Spleen (tissue), 11 donors: ENCODE results near the gene ABHD2. TPM values are rescaled to one million over a fixed set of nuclear protein-coding genes. Genes with fewer than 3 reads are reported as not detected.

Experiments used
- DNase-seq: peaks from one replicate; pipeline ENCODE4 v3.0.0-alpha.2; 2020
- H3K27ac ChIP-seq, 8 donors: fragments of 200-600 bp; sonication (generic) in 7 of 8; 1 replicate in 4 of 8; 2 replicates in 4 of 8; pipeline versions ENCODE4 v1.5.0 to v1.8.0; 2016 to 2021; ENCODE audit warnings: inconsistent platforms in 4 of 8, mild to moderate bottlenecking in 4 of 8, moderate library complexity in 1 of 8
- H3K27me3 ChIP-seq, 7 donors: fragments of 200-600 bp; sonication (generic) in 6 of 7; replicated peaks in 1 of 7; 1 replicate in 4 of 7; 2 replicates in 3 of 7; pipeline versions ENCODE4 v1.5.0 to v1.8.0; 2016 to 2021; ENCODE audit warnings: inconsistent platforms in 3 of 7, mild to moderate bottlenecking in 1 of 7
- H3K36me3 ChIP-seq, 6 donors: fragments of 200-600 bp; sonication (generic) in 5 of 6; 1 replicate in 4 of 6; 2 replicates in 2 of 6; pipeline versions ENCODE4 v1.5.0 to v1.8.0; 2016 to 2021; ENCODE audit warnings: inconsistent platforms in 2 of 6
- H3K4me1 ChIP-seq, 6 donors: fragments of 200-600 bp; sonication (generic) in 5 of 6; 1 replicate in 3 of 6; 2 replicates in 3 of 6; pipeline versions ENCODE4 v1.5.0 to v1.8.0; 2016 to 2021; ENCODE audit warnings: inconsistent platforms in 3 of 6
- H3K4me3 ChIP-seq, 8 donors: fragments of 200-600 bp; sonication (generic) in 7 of 8; 1 replicate in 4 of 8; 2 replicates in 4 of 8; pipeline versions ENCODE4 v1.5.0 to v1.8.0; 2016 to 2021; ENCODE audit warnings: inconsistent platforms in 4 of 8, mild to moderate bottlenecking in 4 of 8, moderate library complexity in 2 of 8
- H3K9me3 ChIP-seq, 8 donors: fragments of 200-600 bp; sonication (generic) in 7 of 8; 1 replicate in 4 of 8; 2 replicates in 4 of 8; pipeline versions ENCODE4 v1.5.0 to v1.8.0; 2016 to 2021; ENCODE audit warnings: inconsistent platforms in 4 of 8
- POLR2A ChIP-seq, 3 donors: fragments of 450-650 bp; IDR thresholded peaks; one replicate each; pipeline ENCODE4 v1.5.1; 2017; ENCODE audit warnings: antibody characterized with exemption in 3 of 3, mild to moderate bottlenecking in 1 of 3
- POLR2AphosphoS5 ChIP-seq, 3 donors: sonication (generic); formaldehyde crosslinking; IDR thresholded peaks; one replicate each; pipeline ENCODE4 v1.5.1; 2017; ENCODE audit warnings: antibody characterized with exemption in 3 of 3
- WGBS, 5 donors: extraction: QIAGEN DNeasy Blood & Tissue Kit in 3 of 5; methylation state at CpG; one replicate each; pipeline versions ENCODE4 v1.1.5 to v1.1.7; 2013 to 2018; 5-methylcytosine and 5-hydroxymethylcytosine counted together
- intact Hi-C: fragments of 100-400 bp; cut with DNase I; formaldehyde crosslinking; loops from one replicate; pipeline ENCODE4 v1.15.0; 2023; ENCODE audit warnings: low total_unique reads
- polyA plus RNA-seq, 3 donors: library from polyadenylated mRNA; stranded (reverse); fragments of 200-250 nt; gene quantifications; one replicate each; pipeline ENCODE4 v1.2.1, GENCODE V29; 2013
- total RNA-seq, 7 donors: library from RNA; depleted of rRNA in 3 of 7; stranded (reverse); fragments of >200 nt in 3 of 7; fragmentation: NEBNext Ultra II Directional in 4 of 7; extraction: Animal tissue kit (Norgen Biotek cat#: 25700) in 4 of 7; gene quantifications; one replicate each; pipeline versions ENCODE4 v1.1.0 to v1.2.1, GENCODE V29; 2016 to 2021
- TF ChIP-seq, protein P1 (sequence below), 11 experiments: fragments of 200-600 bp in 7 of 11; fragments of 450-650 bp in 4 of 11; sonication (generic) in 4 of 11; IDR thresholded peaks in 8 of 11; conservative IDR thresholded peaks in 3 of 11; 1 replicate in 7 of 11; 2 replicates in 4 of 11; pipeline versions ENCODE4 v1.4.0 to v1.8.0; 2016 to 2021; ENCODE audit warnings: antibody characterized with exemption in 11 of 11, inconsistent platforms in 4 of 11, mild to moderate bottlenecking in 1 of 11
- donor health status: healthy with polysubstance abuse.
- donor health status: DM: no; HTN: no; CAD: no; lungs with moderate emphysema.
- donor health status: DM: no; HTN: no; CAD: no.
- donor health status: Bipolar disorder and iron deficiency.
- donor health status: healthy.
- donor health status: DM: no; HTN: no; CAD: no.
- donor health status: DM: yes; HTN: yes; CAD: no.

ABHD2 gene
- total and polyA plus RNA-seq, 10 donors = 2.1 to 158 (median 106) TPM

DNA sequence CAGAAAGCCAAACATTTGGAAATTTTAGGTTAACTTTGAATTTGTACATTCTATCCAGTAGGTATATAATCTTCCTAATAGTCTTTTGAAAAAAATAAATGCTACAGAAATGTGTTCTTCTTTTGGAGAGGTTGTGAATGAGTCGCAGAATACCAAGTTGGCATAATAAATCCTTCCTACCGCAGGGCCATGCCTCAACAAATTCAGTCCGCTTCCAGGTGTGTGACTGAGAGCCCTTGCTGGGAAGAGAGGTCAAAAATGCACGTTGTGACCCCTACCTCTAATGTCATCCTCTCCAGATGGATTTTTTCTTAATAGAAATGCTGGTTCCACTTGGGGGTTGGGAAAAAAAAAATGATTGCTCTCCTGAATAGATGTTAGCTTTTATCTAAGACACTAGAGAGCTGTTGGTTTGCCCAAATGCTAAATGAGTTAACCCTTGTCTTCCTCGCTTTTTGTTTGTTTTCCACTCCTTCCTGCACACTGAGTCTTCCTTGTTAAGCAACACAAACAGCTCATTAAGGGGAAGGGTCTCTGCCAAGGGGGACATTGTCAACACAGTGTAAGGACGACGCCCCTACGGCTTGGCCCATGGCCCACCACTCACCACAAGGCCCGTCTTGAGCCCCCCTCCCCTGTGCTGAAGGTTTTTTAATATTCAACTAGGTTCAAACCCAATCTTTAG, 99.2 kb downstream of the ABHD2 start:
- 88 to 93% (median 91%) methylated on average over 9 of the region's 9 CpGs for WGBS, 5 donors
- H3K4me3 ChIP-seq = no peak overlapping the region
- H3K27ac ChIP-seq = no peak overlapping the region
- TF ChIP-seq POLR2AphosphoS5 (IDR thresholded peaks at IDR 0.05) = no peak
- TF ChIP-seq, protein P1, sequence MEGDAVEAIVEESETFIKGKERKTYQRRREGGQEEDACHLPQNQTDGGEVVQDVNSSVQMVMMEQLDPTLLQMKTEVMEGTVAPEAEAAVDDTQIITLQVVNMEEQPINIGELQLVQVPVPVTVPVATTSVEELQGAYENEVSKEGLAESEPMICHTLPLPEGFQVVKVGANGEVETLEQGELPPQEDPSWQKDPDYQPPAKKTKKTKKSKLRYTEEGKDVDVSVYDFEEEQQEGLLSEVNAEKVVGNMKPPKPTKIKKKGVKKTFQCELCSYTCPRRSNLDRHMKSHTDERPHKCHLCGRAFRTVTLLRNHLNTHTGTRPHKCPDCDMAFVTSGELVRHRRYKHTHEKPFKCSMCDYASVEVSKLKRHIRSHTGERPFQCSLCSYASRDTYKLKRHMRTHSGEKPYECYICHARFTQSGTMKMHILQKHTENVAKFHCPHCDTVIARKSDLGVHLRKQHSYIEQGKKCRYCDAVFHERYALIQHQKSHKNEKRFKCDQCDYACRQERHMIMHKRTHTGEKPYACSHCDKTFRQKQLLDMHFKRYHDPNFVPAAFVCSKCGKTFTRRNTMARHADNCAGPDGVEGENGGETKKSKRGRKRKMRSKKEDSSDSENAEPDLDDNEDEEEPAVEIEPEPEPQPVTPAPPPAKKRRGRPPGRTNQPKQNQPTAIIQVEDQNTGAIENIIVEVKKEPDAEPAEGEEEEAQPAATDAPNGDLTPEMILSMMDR (IDR thresholded peaks at IDR 0.05 in 8 of 11, conservative IDR thresholded peaks at IDR 0.05 in 3 of 11) = no peak
- no peak for TF ChIP-seq POLR2A (IDR thresholded peaks at IDR 0.05)
- H3K36me3 ChIP-seq = peaks cover 0 to 98% (median 74%) of the 10 kb centered on the region in 6 donors
- DNase-seq = no peak
- H3K27me3 ChIP-seq = no peaks in the 10 kb centered on the region
- no peaks in the 10 kb centered on the region for H3K4me1 ChIP-seq
- intact Hi-C loops = no loop called here
- H3K9me3 ChIP-seq = no peaks in the 10 kb centered on the region

DNA sequence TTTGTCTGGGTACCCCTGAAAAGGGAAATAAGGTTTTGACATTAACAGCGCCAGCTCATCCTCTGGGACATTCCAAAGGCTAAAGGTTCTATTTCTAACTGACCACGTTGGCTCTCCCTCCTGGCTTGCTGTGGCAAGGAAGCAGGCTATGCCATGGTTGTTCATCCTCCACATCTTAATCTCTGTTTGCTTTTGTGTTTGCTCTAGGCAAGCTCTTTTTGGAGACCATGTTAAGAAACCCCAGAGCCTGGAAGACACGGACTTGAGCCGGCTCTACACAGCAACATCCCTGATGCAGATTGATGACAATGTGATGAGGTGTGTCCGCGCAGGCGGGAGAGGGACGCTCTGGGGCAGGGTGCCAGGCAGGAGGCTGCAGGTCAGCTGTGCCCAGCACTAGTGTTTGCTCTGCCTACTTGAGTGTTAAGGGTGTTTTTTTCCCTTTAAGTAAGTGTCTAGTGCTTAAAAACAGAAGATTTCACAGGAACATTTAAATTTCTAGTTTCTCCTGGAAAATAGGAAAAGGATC, 99.8 kb downstream of the ABHD2 start:
- no peak overlapping the region for H3K4me3 ChIP-seq
- intact Hi-C loops = no loop called here
- H3K27ac ChIP-seq = no peak overlapping the region
- TF ChIP-seq POLR2A (IDR thresholded peaks at IDR 0.05) = no peak
- TF ChIP-seq, protein P1 (IDR thresholded peaks at IDR 0.05 in 8 of 11, conservative IDR thresholded peaks at IDR 0.05 in 3 of 11) = no peak
- no peak for TF ChIP-seq POLR2AphosphoS5 (IDR thresholded peaks at IDR 0.05)
- no peak for DNase-seq
- H3K27me3 ChIP-seq = no peaks in the 10 kb centered on the region
- WGBS, 5 donors = 94 to 100% (median 95%) methylated on average over 8 of the region's 8 CpGs
- H3K36me3 ChIP-seq = peaks cover 0 to 98% (median 80%) of the 10 kb centered on the region in 6 donors
- H3K9me3 ChIP-seq = no peaks in the 10 kb centered on the region
- no peaks in the 10 kb centered on the region for H3K4me1 ChIP-seq

DNA sequence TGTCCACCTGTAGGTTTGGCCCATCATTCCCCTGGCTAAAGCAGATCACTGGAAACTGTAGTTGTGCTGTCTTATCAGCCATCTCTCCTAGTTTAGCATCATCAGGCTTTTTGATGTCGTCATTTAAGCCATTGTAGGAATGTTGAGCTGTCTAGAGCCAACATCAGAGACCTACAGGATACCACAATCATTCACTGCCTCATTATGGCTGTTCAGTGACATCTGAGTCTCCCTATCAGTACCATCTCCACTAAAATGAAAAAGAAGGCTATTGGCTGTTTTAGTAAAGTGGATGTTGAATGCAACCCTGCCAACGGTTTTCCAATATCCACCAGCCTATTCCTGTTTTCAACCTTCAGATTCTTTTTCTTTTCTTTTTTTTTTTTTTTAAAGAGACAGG, 103.9 kb downstream of the ABHD2 start:
- no peak for TF ChIP-seq POLR2A (IDR thresholded peaks at IDR 0.05)
- Histone ChIP-seq H3K36me3 (peaks cover 0 to 100% (median 91%) of the 10 kb centered on the region in 6 donors), H3K27ac (no peak overlapping the region), H3K27me3 (no peaks in the 10 kb centered on the region), H3K4me3 (no peak overlapping the region), H3K4me1 (peaks cover 0 to 3% (median 0%) of the 10 kb centered on the region in 6 donors), H3K9me3 (no peaks in the 10 kb centered on the region)
- WGBS, 5 donors = 70 to 78% (median 72%) methylated on average over 2 of the region's 2 CpGs
- intact Hi-C loops = no loop called here
- no peak for DNase-seq

DNA sequence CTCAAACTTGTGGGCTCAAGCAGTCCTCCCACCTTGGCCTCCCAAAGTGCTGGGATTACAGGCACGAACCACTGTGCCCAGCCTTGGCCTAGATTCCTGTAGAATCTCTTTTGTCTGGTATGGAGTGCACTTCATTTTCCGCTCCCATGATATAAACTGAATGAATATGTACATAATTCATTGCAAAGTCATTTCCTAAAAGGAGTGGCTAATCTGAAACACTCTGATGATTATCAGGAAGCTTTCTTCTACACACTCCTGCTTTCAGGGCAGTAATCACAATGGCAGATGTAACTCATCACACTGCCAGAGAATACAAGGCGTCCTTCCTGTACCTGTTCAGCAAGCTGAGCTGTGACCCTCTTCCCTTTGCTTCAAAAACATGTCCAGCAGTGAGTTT, 104.5 kb downstream of the ABHD2 start:
- 87 to 97% (median 94%) methylated on average over 3 of the region's 3 CpGs for WGBS, 5 donors
- no peaks in the 10 kb centered on the region for H3K9me3 ChIP-seq
- H3K4me1 ChIP-seq = peaks cover 0 to 9% (median 0%) of the 10 kb centered on the region in 6 donors
- intact Hi-C loops = no loop called here
- DNase-seq = no peak
- no peak overlapping the region for H3K27ac ChIP-seq
- H3K4me3 ChIP-seq = no peak overlapping the region
- H3K27me3 ChIP-seq = no peaks in the 10 kb centered on the region
- H3K36me3 ChIP-seq = peaks cover 0 to 100% (median 85%) of the 10 kb centered on the region in 6 donors
- no peak for TF ChIP-seq POLR2A (IDR thresholded peaks at IDR 0.05)
- TF ChIP-seq, protein P1 (IDR thresholded peaks at IDR 0.05 in 8 of 11, conservative IDR thresholded peaks at IDR 0.05 in 3 of 11) = no peak
- TF ChIP-seq POLR2AphosphoS5 (IDR thresholded peaks at IDR 0.05) = no peak
